ENCODE results near the gene NUDT22. TPM values are rescaled to one million over a fixed set of nuclear protein-coding genes. Genes with fewer than 3 reads are reported as not detected.
A peak's percentile ranks its signal among the peaks of the same experiment; 100 is the strongest.

The NUDT22 gene
- total RNA-seq, 2 donors from 2014 or later: 110 to 168 TPM

DNA sequence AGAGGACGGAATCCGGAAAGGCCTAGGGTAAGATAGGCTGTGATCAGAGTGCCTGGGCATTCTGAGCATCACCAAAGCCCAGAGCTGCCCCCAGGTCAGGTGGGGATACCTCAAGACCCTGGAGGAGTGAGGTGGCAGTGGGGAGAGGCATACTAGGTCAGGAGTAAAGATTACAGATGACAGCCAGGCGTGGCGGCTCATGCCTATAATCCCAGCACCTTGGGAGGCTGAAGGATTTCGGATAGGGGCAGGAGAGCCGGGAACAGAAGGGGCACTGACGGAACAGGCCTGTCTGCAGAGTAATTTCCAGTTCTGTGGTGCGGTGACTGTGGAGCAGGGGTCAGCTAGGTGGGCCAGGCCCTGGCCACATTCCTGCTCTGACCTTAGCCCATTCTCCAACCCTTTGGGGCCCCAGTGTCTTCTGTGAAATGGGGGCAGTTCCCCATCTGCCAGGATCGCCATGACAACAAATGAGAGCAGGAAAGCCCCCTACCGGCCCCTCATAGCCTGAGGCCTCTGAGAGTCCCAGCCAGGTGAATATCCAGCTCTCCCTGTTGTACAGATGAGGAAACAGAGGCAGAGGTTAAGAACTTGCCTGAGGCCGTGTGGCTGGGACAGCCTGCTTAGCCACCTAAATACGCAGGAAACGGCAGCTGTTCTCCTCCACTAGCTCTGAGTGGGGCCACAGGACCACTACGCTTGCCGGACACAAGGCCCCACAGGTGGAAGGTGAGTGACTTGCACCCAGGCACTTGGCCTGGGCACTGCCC lies 49.1 kb downstream of the NUDT22 start:
- DNase-seq: no peak
- H3K9me3 ChIP-seq: no peaks in the 10 kb centered on the region
- peaks cover 11% of the 10 kb centered on the region for H3K4me1 ChIP-seq
- TF ChIP-seq, protein P1, sequence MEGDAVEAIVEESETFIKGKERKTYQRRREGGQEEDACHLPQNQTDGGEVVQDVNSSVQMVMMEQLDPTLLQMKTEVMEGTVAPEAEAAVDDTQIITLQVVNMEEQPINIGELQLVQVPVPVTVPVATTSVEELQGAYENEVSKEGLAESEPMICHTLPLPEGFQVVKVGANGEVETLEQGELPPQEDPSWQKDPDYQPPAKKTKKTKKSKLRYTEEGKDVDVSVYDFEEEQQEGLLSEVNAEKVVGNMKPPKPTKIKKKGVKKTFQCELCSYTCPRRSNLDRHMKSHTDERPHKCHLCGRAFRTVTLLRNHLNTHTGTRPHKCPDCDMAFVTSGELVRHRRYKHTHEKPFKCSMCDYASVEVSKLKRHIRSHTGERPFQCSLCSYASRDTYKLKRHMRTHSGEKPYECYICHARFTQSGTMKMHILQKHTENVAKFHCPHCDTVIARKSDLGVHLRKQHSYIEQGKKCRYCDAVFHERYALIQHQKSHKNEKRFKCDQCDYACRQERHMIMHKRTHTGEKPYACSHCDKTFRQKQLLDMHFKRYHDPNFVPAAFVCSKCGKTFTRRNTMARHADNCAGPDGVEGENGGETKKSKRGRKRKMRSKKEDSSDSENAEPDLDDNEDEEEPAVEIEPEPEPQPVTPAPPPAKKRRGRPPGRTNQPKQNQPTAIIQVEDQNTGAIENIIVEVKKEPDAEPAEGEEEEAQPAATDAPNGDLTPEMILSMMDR (IDR thresholded peaks at IDR 0.05): no peak
- H3K27ac ChIP-seq: no peak overlapping the region
- intact Hi-C loops (cut with DNase I): no loop called here
- H3K9ac ChIP-seq (ENCODE audit: low read depth in 2 of 2, low read length in 2 of 2): no peak overlapping the region
- no peaks in the 10 kb centered on the region for H3K36me3 ChIP-seq
- H3K4me3 ChIP-seq: no peak overlapping the region
- no peaks in the 10 kb centered on the region for H3K27me3 ChIP-seq

DNA sequence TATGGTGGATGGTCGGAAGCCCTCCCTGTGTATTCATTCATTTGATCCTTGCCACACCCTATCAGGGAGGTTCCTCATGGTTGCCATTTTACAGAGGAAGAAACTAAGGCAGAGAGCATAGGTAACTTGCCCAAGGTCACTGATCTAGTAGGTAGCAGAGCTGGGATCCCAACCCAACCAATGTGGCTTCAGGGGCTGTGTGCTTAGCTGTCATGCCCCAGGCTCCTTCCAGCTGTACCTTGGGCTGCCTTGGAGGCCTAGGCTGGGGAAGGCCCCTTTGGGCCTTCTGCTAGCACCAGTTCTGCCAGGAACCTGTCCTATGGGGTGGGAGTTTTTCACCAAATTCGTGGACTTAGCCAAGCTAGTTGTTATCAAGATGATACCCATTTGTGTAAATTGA lies 49.8 kb downstream of the NUDT22 start:
- Histone ChIP-seq H3K27ac (no peak overlapping the region), H3K9ac (ENCODE audit: low read depth in 2 of 2, low read length in 2 of 2) (no peak overlapping the region), H3K27me3 (no peaks in the 10 kb centered on the region), H3K9me3 (no peaks in the 10 kb centered on the region), H3K4me3 (no peak overlapping the region), H3K4me1 (peaks cover 11% of the 10 kb centered on the region), H3K36me3 (no peaks in the 10 kb centered on the region)
- intact Hi-C loops (cut with DNase I): no loop called here
- no peak for DNase-seq
- TF ChIP-seq, protein P1 (IDR thresholded peaks at IDR 0.05): no peak

DNA sequence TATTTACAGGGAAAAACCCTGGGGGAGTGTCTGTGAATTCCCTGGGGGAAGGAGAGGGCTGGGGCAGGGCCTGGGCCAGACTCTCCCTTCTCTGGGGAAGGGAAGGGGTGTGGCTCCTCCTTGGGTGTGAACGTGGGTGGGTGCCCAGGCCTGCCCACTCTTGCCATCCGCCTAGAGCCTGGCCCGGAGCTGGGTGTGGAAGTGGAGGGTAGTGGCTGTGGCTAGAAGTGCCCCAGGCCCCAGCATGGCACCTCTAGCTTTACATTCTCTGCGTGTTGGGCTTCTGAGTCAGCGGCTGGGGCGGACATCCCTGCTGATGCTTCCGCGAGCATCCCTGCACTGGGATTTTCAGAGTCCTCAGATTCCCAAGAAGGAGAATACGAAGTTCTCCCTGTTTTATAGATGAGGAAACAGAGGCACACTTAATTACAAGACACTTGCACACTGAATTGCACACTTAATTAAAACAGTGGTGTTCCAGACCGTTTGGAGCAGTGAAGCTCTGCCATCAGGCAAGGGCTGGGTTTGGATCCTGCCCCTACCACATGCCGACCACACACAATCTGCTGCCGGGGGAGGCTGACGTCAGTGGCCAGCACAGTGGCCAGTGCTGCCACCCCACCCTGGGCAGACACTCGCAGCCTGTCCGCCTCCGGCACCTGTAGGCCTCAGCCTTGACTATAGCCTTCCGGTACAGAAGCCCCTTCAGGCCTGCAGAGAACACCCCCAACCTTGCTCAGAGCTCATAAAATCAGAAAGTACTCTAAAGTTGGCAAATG lies 50.8 kb downstream of the NUDT22 start:
- H3K4me1 ChIP-seq: peaks cover 11% of the 10 kb centered on the region
- peak; percentile 85 for DNase-seq
- H3K4me3 ChIP-seq: no peak overlapping the region
- no peaks in the 10 kb centered on the region for H3K36me3 ChIP-seq
- H3K27ac ChIP-seq: peak overlapping the region; percentile 68
- H3K9me3 ChIP-seq: no peaks in the 10 kb centered on the region
- peak overlapping the region; percentile 32 to 41 for H3K9ac ChIP-seq (ENCODE audit: low read depth in 2 of 2, low read length in 2 of 2)
- H3K27me3 ChIP-seq: no peaks in the 10 kb centered on the region
- intact Hi-C loops (cut with DNase I): no loop called here
- TF ChIP-seq, protein P1 (IDR thresholded peaks at IDR 0.05): no peak

DNA sequence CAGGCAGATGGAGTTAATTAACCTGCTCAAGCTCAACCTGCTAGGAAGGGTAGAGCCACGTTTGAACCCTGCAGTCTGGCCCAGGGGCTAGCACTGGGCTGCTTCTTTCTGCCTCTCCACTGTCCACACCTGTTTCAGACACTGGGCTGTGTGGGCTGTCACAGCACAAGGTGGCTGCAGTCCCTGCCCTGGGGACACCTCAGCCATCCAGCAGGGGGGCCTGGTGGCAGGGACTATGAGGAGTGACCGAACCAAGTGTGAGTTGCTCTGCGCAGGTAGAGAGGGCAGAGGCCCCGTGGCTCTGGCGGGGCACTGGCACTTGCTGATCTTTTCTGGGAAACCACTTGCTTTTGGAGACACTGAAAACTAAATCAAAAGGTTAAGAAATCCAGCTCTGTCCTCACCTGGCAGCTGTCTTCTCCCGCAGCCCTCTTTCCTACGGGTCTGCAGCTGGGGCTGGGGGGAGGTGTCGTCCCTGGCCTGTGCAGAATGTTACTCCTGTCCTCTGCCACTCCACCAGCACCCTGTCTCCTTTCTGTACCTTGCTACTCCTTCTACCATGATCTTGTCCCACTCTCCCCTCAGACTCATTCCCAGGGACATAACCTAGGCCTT lies 52.6 kb downstream of the NUDT22 start:
- Histone ChIP-seq H3K4me3 (no peak overlapping the region), H3K4me1 (peaks cover 10% of the 10 kb centered on the region), H3K27ac (no peak overlapping the region), H3K27me3 (no peaks in the 10 kb centered on the region), H3K9ac (ENCODE audit: low read depth in 2 of 2, low read length in 2 of 2) (no peak overlapping the region), H3K9me3 (no peaks in the 10 kb centered on the region), H3K36me3 (no peaks in the 10 kb centered on the region)
- TF ChIP-seq, protein P1 (IDR thresholded peaks at IDR 0.05): no peak
- no peak for DNase-seq
- intact Hi-C loops (cut with DNase I): no loop called here

Other genes starting within 250 kb of the NUDT22 start
- gene OTUB1, start 239.8 kb upstream of the NUDT22 start, total RNA-seq: 10 to 100 TPM; 78.7 to 82.5 TPM
- under 1 TPM; 0.20 to 0.96 TPM for gene FLRT1, start 190.3 kb upstream of the NUDT22 start, total RNA-seq
- 10 to 100 TPM; 18.6 to 22.9 TPM for gene MACROD1, start 60.2 kb upstream of the NUDT22 start, total RNA-seq
- 100 to 1,000 TPM in 1 of 2 donors, 10 to 100 TPM in 1; 95.5 to 232 TPM for gene STIP1, start 40.1 kb upstream of the NUDT22 start, total RNA-seq
- 10 to 100 TPM; 10.9 to 16.6 TPM for gene FERMT3, start 19.6 kb upstream of the NUDT22 start, total RNA-seq
- gene TRPT1, start 88 bp upstream of the NUDT22 start, total RNA-seq: 10 to 100 TPM; 52.3 to 63.6 TPM
- gene DNAJC4, start 4.3 kb downstream of the NUDT22 start, total RNA-seq: 10 to 100 TPM; 39.9 to 50.3 TPM
- 10 to 100 TPM; 25.9 to 59.5 TPM for gene VEGFB, start 8.3 kb downstream of the NUDT22 start, total RNA-seq
- 100 to 1,000 TPM in 1 of 2 donors, 10 to 100 TPM in 1; 71.7 to 104 TPM for gene FKBP2, start 14.8 kb downstream of the NUDT22 start, total RNA-seq
- gene PPP1R14B, start 20.7 kb downstream of the NUDT22 start, total RNA-seq: 100 to 1,000 TPM; 113 to 234 TPM
- gene PLCB3, start 25.3 kb downstream of the NUDT22 start, total RNA-seq: 100 to 1,000 TPM in 1 of 2 donors, 10 to 100 TPM in 1; 86.9 to 108 TPM
- 10 to 100 TPM; 86.0 to 89.6 TPM for gene BAD, start 58.4 kb downstream of the NUDT22 start, total RNA-seq
- gene GPR137, start 59.6 kb downstream of the NUDT22 start, total RNA-seq: 10 to 100 TPM; 36.0 to 58.8 TPM
- gene KCNK4, start 65.0 kb downstream of the NUDT22 start, total RNA-seq: not detected
- gene CATSPERZ, start 74.1 kb downstream of the NUDT22 start, total RNA-seq: under 1 TPM in 1 of 2 donors, not detected in 1; 0.56 TPM
- 100 to 1,000 TPM; 150 to 187 TPM for gene ESRRA, start 79.2 kb downstream of the NUDT22 start, total RNA-seq
- gene TRMT112, start 91.3 kb downstream of the NUDT22 start, total RNA-seq: 100 to 1,000 TPM in 1 of 2 donors, 10 to 100 TPM in 1; 75.9 to 184 TPM
- 100 to 1,000 TPM; 301 to 425 TPM for gene PRDX5, start 91.8 kb downstream of the NUDT22 start, total RNA-seq
- 10 to 100 TPM; 15.0 to 52.2 TPM for gene CCDC88B, start 113.9 kb downstream of the NUDT22 start, total RNA-seq
- gene RPS6KA4, start 132.9 kb downstream of the NUDT22 start, total RNA-seq: 10 to 100 TPM; 28.9 to 59.1 TPM